ENCODE results near the gene CDX4.

Gene CDX4

GRCh38 chrX:73446831-73447230 lies at the start of gene CDX4:
Gene CDX4, plus strand, starts transcription at chrX:73447053. Its CDS starts 201 bp downstream, at chrX:73447254.
- no peak within 1 kb of the TSS for H3K4me3 ChIP-seq (replicated peaks; ENCODE audit: low read depth, low read length)
- TF ChIP-seq CTCF (IDR thresholded peaks at IDR 0.05; ENCODE audit: low read depth, low read length, missing control alignments) = no peak
- no peak for DNase-seq (ENCODE audit: extremely low read depth, low read depth)

- DNase-seq (ENCODE audit: extremely low read depth, low read depth) = no peak
- TF ChIP-seq CTCF (IDR thresholded peaks at IDR 0.05; ENCODE audit: low read depth, low read length, missing control alignments) = no peak
- no peak overlapping the region for H3K4me3 ChIP-seq (replicated peaks; ENCODE audit: low read depth, low read length)
These were observed 48.5 kb upstream of the CDX4 start for GRCh38 chrX:73398185-73398914.

- no peak overlapping the region for H3K4me3 ChIP-seq (replicated peaks; ENCODE audit: low read depth, low read length)
- DNase-seq (ENCODE audit: extremely low read depth, low read depth) = no peak
- no peak for TF ChIP-seq CTCF (IDR thresholded peaks at IDR 0.05; ENCODE audit: low read depth, low read length, missing control alignments)
These were observed 46.6 kb upstream of the CDX4 start for GRCh38 chrX:73400136-73400748.

- no peak for DNase-seq (ENCODE audit: extremely low read depth, low read depth)
- H3K4me3 ChIP-seq (replicated peaks; ENCODE audit: low read depth, low read length) = no peak overlapping the region
- TF ChIP-seq CTCF (IDR thresholded peaks at IDR 0.05; ENCODE audit: low read depth, low read length, missing control alignments) = no peak
These were observed 45.1 kb upstream of the CDX4 start for GRCh38 chrX:73401591-73402266.

GRCh38 chrX:73412930-73413329 lies 33.9 kb upstream of the CDX4 start:
- no peak overlapping the region for H3K4me3 ChIP-seq (replicated peaks; ENCODE audit: low read depth, low read length)
- TF ChIP-seq CTCF (IDR thresholded peaks at IDR 0.05; ENCODE audit: low read depth, low read length, missing control alignments) = no peak
- DNase-seq (ENCODE audit: extremely low read depth, low read depth) = no peak

- no peak for TF ChIP-seq CTCF (IDR thresholded peaks at IDR 0.05; ENCODE audit: low read depth, low read length, missing control alignments)
- no peak overlapping the region for H3K4me3 ChIP-seq (replicated peaks; ENCODE audit: low read depth, low read length)
- no peak for DNase-seq (ENCODE audit: extremely low read depth, low read depth)
These were observed 500 bp downstream of the CDX4 start for GRCh38 chrX:73447311-73447794.

Measured in HFF-Myc (cell line).